GM23338 (cell line): Measurements from ENCODE around the gene RNGTT. TPM values are rescaled to one million over a fixed set of nuclear protein-coding genes. Genes with fewer than 3 reads are reported as not detected.

Experiments used
- ATAC-seq: fragments of 200-7000 bp; cut with Tn5 transposase; 3 replicates; pipeline ENCODE4 v1.9.1; 2020
- DNase-seq: peaks from one replicate; pipeline ENCODE4 v3.0.0-alpha.2; 2015; ENCODE audit warnings: low spot score
- H2AFZ ChIP-seq: fragments of 200-600 bp; sonication (generic); 2 replicates; pipeline ENCODE4 v1.8.0; 2016; ENCODE audit warnings: antibody characterized with exemption, mild to moderate bottlenecking, moderate library complexity
- H3F3A ChIP-seq: fragments of 200-600 bp; sonication (generic); replicated peaks from 2 replicates; pipeline ENCODE4 v1.8.0; 2017; ENCODE audit warnings: antibody characterized with exemption, mixed run types, low read depth
- H3K27ac ChIP-seq: fragments of 200-600 bp; sonication (generic); 2 replicates; pipeline ENCODE4 v1.6.1; 2016; ENCODE audit warnings: low read depth
- H3K27me3 ChIP-seq: fragments of 200-600 bp; sonication (generic); 2 replicates; pipeline ENCODE4 v1.8.0; 2016; ENCODE audit warnings: mild to moderate bottlenecking, mixed run types, moderate library complexity; ENCODE audit not compliant: insufficient read depth
- H3K36me3 ChIP-seq: fragments of 200-600 bp; sonication (generic); 2 replicates; pipeline ENCODE4 v1.8.0; 2016; ENCODE audit warnings: mild to moderate bottlenecking; ENCODE audit not compliant: insufficient read depth
- H3K4me1 ChIP-seq: fragments of 200-600 bp; sonication (generic); 2 replicates; pipeline ENCODE4 v1.8.0; 2016; ENCODE audit warnings: mild to moderate bottlenecking, moderate library complexity; ENCODE audit not compliant: insufficient read depth
- H3K4me2 ChIP-seq: fragments of 200-600 bp; sonication (generic); 2 replicates; pipeline ENCODE4 v1.7.1; 2017; ENCODE audit warnings: mixed run types
- H3K4me3 ChIP-seq: fragments of 200-600 bp; sonication (generic); 2 replicates; pipeline ENCODE4 v1.6.1; 2016; ENCODE audit warnings: mixed run types
- H3K79me2 ChIP-seq: fragments of 200-600 bp; sonication (generic); replicated peaks from 2 replicates; pipeline ENCODE4 v1.8.0; 2017; ENCODE audit warnings: mild to moderate bottlenecking; ENCODE audit not compliant: insufficient read depth
- H3K9me2 ChIP-seq: fragments of 200-600 bp; sonication (generic); 2 replicates; pipeline ENCODE4 v1.8.0; 2017; ENCODE audit not compliant: insufficient read depth
- H4K20me1 ChIP-seq: fragments of 200-600 bp; sonication (generic); replicated peaks from 2 replicates; pipeline ENCODE4 v1.8.0; 2017; ENCODE audit warnings: mild to moderate bottlenecking; ENCODE audit not compliant: insufficient read depth
- H3K27ac Mint-ChIP-seq: 2 replicates; pipeline ENCODE4 v1.8.0; 2020; ENCODE audit warnings: inconsistent platforms, mild to moderate bottlenecking, moderate library complexity, mixed read lengths
- H3K27me3 Mint-ChIP-seq: 3 replicates; pipeline ENCODE4 v1.8.0; 2022; ENCODE audit warnings: low read depth, mild to moderate bottlenecking, moderate library complexity, mixed read lengths, inconsistent platforms; ENCODE audit not compliant: insufficient read depth, poor library complexity
- H3K36me3 Mint-ChIP-seq: 3 replicates; pipeline ENCODE4 v1.8.0; 2021; ENCODE audit warnings: low read depth, mild to moderate bottlenecking, inconsistent platforms, moderate library complexity, mixed read lengths
- H3K4me1 Mint-ChIP-seq: 3 replicates; pipeline ENCODE4 v1.8.0; 2020; ENCODE audit warnings: mild to moderate bottlenecking, inconsistent platforms, mixed read lengths
- H3K4me3 Mint-ChIP-seq: 3 replicates; pipeline ENCODE4 v1.8.0; 2021; ENCODE audit warnings: moderate library complexity, mild to moderate bottlenecking, inconsistent platforms, mixed read lengths
- H3K9me3 Mint-ChIP-seq: 3 replicates; pipeline ENCODE4 v1.8.0; 2020; ENCODE audit warnings: moderate library complexity, mild to moderate bottlenecking, inconsistent platforms, mixed read lengths
- EZH2 ChIP-seq: fragments of 200-600 bp; sonication (generic); IDR thresholded peaks from one replicate; pipeline ENCODE4 v1.8.0; 2017; ENCODE audit warnings: antibody characterized with exemption, mild to moderate bottlenecking, low read depth; ENCODE audit not compliant: unreplicated experiment
- JUNB ChIP-seq: IDR thresholded peaks from one replicate; pipeline ENCODE4 v1.6.1; 2016; ENCODE audit warnings: antibody characterized with exemption; ENCODE audit not compliant: unreplicated experiment
- NANOG ChIP-seq: IDR thresholded peaks from 2 replicates; pipeline ENCODE4 v1.6.1; 2016; ENCODE audit warnings: antibody characterized with exemption, borderline replicate concordance
- STAT1 ChIP-seq: IDR thresholded peaks from one replicate; pipeline ENCODE4 v1.6.1; 2016; ENCODE audit warnings: antibody characterized with exemption; ENCODE audit not compliant: unreplicated experiment
- ZNF114 ChIP-seq: fragments of 250-450 bp; sonication (Bioruptor Pico); IDR thresholded peaks from 2 replicates; pipeline ENCODE4 v1.5.0; 2020; ENCODE audit warnings: mild to moderate bottlenecking, moderate library complexity
- polyA plus RNA-seq: library from polyadenylated mRNA; unstranded; fragments of >200 nt; fragmentation: Nextera tagmentation; extraction: Ambion mirVana; gene quantifications from 2 replicates; pipeline ENCODE4 v1.2.1, GENCODE V29; 2016
- total RNA-seq: library from RNA; depleted of rRNA; stranded (reverse); fragments of >200 nt; shearing (Covaris generic); gene quantifications from 2 replicates; pipeline ENCODE4 v1.2.3, GENCODE V29; 2014
- TF ChIP-seq, protein P1 (sequence below), 2 experiments: fragments of 200-600 bp in 1 of 2; sonication (generic) in 1 of 2; conservative IDR thresholded peaks; 2 replicates each; pipeline versions ENCODE4 v1.5.1 to v1.6.1; 2016 to 2017; ENCODE audit warnings: antibody characterized with exemption in 2 of 2, low read depth in 2 of 2, mild to moderate bottlenecking in 2 of 2, moderate library complexity in 1 of 2

Gene RNGTT
- total and polyA plus RNA-seq, 2 experiments from 2014 or later = 11.2 to 29.2 TPM

GRCh38 chr6:88631830-88632229 is 331.6 kb downstream of the RNGTT start:
- no peaks in the 10 kb centered on the region for H3K27me3 ChIP-seq
- no peaks in the 10 kb centered on the region for H3K79me2 ChIP-seq
- Mint-ChIP-seq H3K4me3 (no peak overlapping the region), H3K4me1 (peaks cover 21% of the 10 kb centered on the region), H3K36me3 (no peaks in the 10 kb centered on the region), H3K9me3 (no peaks in the 10 kb centered on the region), H3K27ac (no peak overlapping the region), H3K27me3 (peaks cover 4% of the 10 kb centered on the region)
- no peak overlapping the region for H3K4me2 ChIP-seq
- DNase-seq (no peak), ATAC-seq (no peak)
- H3K4me1 ChIP-seq = no peaks in the 10 kb centered on the region
- no peaks in the 10 kb centered on the region for H4K20me1 ChIP-seq
- no peaks in the 10 kb centered on the region for H3K9me2 ChIP-seq
- no peak overlapping the region for H3K4me3 ChIP-seq
- no peak overlapping the region for H3K27ac ChIP-seq
- H3F3A ChIP-seq = no peaks in the 10 kb centered on the region
- H2AFZ ChIP-seq = no peak overlapping the region
- H3K36me3 ChIP-seq = no peaks in the 10 kb centered on the region
- no peak for TF ChIP-seq EZH2

DNA sequence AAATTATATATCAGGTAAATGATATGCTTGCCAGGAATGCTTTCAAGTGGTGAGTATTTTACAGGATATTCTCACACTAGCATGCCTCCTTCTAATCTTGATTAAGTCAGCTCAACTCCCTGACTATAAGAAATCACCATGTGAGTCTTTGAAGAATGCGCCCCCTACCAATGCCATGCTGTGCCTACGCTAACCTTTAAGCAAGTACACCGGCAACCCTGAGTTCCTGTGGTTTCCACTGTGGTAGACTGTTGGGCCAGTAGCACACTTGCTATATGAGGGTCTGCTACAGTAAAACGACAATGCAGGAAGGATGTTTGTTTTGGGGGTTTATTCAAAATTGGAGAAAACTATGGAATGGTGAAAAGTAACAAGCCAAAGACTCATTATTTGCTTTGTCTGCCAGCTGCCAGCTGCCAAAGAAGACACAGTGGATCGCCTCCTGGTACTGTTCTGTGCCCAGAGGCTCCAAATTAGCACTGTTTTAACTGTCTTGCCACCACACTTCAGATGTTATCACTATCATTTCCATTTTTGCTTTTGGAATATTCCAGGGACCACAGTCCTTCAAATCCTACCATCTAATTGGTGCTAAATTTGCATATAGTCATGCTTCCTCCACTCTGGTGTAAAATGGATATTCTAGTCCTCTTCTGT is 333.5 kb downstream of the RNGTT start:
- no peak overlapping the region for H3K4me2 ChIP-seq
- H3K36me3 Mint-ChIP-seq = no peaks in the 10 kb centered on the region
- H3K4me1 ChIP-seq = no peaks in the 10 kb centered on the region
- H2AFZ ChIP-seq = no peak overlapping the region
- no peak overlapping the region for H3K27ac ChIP-seq
- H3K27me3 ChIP-seq = no peaks in the 10 kb centered on the region
- no peaks in the 10 kb centered on the region for H3K9me3 Mint-ChIP-seq
- no peak overlapping the region for H3K4me3 Mint-ChIP-seq
- TF ChIP-seq EZH2 = no peak
- TF ChIP-seq, protein P1, sequence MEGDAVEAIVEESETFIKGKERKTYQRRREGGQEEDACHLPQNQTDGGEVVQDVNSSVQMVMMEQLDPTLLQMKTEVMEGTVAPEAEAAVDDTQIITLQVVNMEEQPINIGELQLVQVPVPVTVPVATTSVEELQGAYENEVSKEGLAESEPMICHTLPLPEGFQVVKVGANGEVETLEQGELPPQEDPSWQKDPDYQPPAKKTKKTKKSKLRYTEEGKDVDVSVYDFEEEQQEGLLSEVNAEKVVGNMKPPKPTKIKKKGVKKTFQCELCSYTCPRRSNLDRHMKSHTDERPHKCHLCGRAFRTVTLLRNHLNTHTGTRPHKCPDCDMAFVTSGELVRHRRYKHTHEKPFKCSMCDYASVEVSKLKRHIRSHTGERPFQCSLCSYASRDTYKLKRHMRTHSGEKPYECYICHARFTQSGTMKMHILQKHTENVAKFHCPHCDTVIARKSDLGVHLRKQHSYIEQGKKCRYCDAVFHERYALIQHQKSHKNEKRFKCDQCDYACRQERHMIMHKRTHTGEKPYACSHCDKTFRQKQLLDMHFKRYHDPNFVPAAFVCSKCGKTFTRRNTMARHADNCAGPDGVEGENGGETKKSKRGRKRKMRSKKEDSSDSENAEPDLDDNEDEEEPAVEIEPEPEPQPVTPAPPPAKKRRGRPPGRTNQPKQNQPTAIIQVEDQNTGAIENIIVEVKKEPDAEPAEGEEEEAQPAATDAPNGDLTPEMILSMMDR (conservative IDR thresholded peaks at IDR 0.05; ENCODE audit: low read depth in 2 of 2) = peak; percentile 59 to 67
- no peak for TF ChIP-seq NANOG
- H3K79me2 ChIP-seq = no peaks in the 10 kb centered on the region
- peak; percentile 99 for ATAC-seq
- peak; percentile 81 for DNase-seq
- no peak overlapping the region for H3K27ac Mint-ChIP-seq
- H3K9me2 ChIP-seq = no peaks in the 10 kb centered on the region
- H4K20me1 ChIP-seq = no peaks in the 10 kb centered on the region
- H3K27me3 Mint-ChIP-seq = peaks cover 4% of the 10 kb centered on the region
- no peak overlapping the region for H3K4me3 ChIP-seq
- H3K4me1 Mint-ChIP-seq = peaks cover 15% of the 10 kb centered on the region
- H3F3A ChIP-seq = no peaks in the 10 kb centered on the region
- H3K36me3 ChIP-seq = no peaks in the 10 kb centered on the region

GRCh38 chr6:88626460-88626859 is 337.0 kb downstream of the RNGTT start:
- Mint-ChIP-seq H3K27me3 (no peaks in the 10 kb centered on the region), H3K36me3 (no peaks in the 10 kb centered on the region)
- no peak for DNase-seq
- TF ChIP-seq STAT1 (no peak), ZNF114 (CRISPR knock-in tag) (no peak), JUNB (no peak)
- TF ChIP-seq, protein P1 (conservative IDR thresholded peaks at IDR 0.05; ENCODE audit: low read depth in 2 of 2) = no peak

More at GRCh38 chr6:88626460-88626859, 337.0 kb downstream of the RNGTT start:
- ATAC-seq = no peak
- Mint-ChIP-seq H3K9me3 (no peaks in the 10 kb centered on the region), H3K4me1 (peaks cover 21% of the 10 kb centered on the region), H3K27ac (no peak overlapping the region), H3K4me3 (no peak overlapping the region)
- Histone ChIP-seq H3K27me3 (no peaks in the 10 kb centered on the region), H3K4me2 (no peak overlapping the region), H3K9me2 (no peaks in the 10 kb centered on the region), H3F3A (no peaks in the 10 kb centered on the region), H3K36me3 (no peaks in the 10 kb centered on the region), H4K20me1 (no peaks in the 10 kb centered on the region), H3K4me1 (peaks cover 5% of the 10 kb centered on the region; the same call in 1 of the 2 replicates), H3K79me2 (no peaks in the 10 kb centered on the region), H2AFZ (no peak overlapping the region), H3K27ac (no peak overlapping the region), H3K4me3 (no peak overlapping the region)
